Hepatic stellate cell (primary cell): ENCODE results near the gene PTDSS2.
A peak's percentile ranks its signal among the peaks of the same experiment; 100 is the strongest.
"Not testable (repeated sequence)": the region's sequence is repeated elsewhere in the genome, so short reads cannot be mapped to it uniquely, and the experiment has no call there.

ENCODE experiments used
- DNase-seq: peaks from one replicate; pipeline ENCODE4 v3.0.0; 2011; ENCODE audit warnings: low spot score

Gene PTDSS2

DNA sequence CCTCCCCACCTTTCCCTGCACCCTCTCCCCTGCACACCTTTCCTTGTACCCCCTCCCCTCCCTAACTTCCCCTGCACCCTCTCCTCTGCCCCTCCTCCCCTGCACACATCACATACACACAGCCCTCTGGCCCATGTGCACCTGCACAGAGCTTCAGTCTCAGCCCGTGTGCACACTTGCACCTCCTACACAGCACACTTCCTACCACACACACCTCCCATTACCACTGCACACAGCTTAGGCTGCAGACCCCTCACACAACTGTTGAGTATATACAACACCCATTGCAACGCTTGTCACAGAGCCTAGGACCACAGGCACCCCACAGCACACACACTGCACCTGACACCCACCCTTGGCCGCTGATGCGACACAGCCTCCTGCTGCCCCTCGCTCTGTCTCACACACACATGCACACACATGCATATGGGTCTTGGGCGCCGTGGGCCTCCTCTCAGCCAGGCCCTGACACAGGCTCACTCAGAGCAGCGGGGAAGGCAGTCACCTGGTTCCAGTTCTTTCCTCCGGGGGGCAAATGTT lies 35.7 kb upstream of the PTDSS2 start:
- no peak for DNase-seq

DNA sequence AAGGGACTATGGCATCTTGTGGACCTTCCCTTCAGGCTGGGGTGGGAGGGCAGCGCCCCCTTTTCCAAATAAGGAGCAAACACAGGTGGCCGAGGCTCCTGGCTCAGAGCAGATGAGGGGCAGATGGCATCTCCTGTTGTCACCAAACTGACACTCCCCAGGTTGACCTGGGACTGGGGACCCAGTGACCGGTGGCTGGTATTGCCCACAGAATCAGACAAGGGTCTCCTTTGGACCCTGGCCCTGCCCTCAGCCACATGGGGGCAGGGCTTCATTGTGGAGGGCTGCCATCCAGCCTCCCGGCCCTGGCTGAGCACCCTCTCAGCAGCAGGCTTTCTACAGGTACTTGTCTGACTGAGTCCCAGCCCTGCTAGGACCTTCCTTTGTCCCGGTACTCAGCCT lies 34.4 kb upstream of the PTDSS2 start:
- DNase-seq: no peak

DNA sequence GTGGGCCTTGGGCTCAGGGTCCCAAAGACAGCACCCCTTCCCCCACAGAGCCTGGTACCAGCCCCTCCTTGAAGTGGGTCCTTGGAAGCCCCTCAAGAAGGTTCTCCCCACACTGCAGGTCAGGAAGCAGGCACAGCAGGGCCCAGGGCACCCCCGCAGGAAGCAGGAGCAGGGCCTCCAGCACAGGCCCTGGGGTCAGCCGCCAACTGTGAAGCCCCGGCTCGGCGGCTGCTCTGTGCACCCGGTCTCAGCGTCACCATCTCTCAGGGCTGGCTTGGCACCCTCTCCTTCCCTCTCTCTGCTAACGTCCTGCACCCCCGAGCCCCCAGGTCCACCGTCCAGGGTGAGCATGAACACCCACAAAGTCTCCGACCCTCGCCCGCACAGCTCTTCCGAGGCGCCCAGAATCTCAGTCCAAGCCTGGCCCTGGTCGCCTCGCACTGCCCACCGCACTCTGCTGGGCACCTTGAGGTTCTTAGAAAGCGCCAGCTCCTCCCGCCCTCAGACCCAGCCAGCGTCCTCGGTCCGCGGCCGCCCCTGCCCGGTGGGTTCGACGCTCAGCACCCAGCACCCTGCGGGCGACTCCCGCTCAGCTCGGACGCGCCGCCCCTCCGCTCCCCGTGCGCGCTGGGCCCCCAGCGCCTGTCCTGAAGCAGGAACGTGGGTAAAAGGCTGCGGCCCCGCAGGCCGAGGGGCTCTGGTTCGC lies 33.9 kb upstream of the PTDSS2 start:
- no peak for DNase-seq

DNA sequence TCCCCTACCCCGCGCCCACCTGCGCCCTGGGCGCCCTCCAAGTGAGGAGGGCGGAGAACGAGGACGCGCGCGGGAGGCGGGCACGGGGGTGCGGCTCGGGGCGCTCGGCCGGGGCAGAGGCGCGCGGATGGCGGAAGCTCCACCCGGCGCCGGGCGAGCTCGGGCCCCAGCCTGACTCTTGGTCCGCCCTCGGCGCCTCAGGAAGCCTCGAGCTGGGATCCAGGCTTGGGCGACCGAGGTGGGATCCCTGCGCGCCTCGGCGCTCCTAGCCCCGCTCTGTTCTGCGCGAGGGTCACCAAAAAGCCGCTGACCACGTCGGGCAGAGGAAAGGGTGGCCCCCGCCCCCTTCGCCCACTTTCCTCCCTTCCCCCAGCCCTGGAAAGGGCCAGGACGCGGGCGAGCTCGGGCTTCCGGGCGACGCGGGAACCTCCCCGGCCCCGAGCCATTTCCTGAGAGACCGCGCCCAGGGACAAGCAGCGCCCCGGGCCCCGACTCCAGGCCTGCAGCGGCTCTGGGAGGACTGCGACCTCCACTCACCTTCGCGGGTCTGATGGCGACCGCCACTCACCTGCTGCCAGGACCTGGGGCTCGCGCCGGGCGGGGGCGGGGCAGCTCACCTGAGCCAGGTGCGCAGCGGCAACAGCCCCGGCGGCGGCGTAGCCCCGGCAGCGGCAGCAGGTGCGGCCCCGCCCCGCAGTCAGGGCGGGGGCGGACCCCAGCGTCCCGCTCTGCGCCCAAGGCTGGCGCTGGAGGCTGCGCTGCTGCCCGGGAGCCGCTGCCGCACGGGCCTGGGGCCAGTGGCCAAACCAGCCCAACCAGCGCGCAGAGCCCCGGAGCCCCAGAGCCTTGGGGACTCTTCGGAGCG lies 33.1 kb upstream of the PTDSS2 start:
- peak; percentile 62 for DNase-seq

DNA sequence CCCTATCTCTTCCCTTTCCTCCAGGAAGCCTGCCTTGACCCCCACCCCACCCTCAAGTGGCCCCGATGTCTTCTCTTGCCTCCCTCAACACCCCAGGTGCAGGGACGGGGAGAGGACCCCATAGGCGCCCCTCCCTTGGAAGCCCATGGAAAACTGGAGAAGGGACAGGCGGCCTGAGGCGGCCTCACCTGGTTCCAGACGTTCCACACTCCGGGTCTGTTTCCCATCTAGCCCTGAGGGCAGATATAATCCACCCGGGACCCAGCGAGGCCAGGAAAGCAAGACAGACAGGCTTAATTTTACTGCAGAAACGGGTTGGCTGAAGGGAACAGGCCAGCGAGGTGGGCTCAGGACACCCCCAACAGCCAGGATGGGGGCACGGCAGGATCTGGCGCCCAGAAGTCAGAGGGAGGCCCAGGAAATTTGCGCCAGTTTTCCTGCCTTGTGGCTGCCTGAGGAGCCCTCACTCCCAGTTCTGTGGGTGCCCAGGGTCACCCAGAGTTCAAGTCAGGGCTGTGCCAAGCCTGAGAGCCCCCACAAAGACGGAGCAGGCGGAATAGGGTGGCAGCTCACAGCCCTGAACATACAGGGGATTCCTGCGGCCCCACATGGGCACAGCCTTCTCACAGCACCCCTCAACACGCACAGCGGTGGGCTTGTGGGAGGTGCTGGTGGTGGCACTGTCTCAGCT lies 32.3 kb upstream of the PTDSS2 start:
- no peak for DNase-seq

DNA sequence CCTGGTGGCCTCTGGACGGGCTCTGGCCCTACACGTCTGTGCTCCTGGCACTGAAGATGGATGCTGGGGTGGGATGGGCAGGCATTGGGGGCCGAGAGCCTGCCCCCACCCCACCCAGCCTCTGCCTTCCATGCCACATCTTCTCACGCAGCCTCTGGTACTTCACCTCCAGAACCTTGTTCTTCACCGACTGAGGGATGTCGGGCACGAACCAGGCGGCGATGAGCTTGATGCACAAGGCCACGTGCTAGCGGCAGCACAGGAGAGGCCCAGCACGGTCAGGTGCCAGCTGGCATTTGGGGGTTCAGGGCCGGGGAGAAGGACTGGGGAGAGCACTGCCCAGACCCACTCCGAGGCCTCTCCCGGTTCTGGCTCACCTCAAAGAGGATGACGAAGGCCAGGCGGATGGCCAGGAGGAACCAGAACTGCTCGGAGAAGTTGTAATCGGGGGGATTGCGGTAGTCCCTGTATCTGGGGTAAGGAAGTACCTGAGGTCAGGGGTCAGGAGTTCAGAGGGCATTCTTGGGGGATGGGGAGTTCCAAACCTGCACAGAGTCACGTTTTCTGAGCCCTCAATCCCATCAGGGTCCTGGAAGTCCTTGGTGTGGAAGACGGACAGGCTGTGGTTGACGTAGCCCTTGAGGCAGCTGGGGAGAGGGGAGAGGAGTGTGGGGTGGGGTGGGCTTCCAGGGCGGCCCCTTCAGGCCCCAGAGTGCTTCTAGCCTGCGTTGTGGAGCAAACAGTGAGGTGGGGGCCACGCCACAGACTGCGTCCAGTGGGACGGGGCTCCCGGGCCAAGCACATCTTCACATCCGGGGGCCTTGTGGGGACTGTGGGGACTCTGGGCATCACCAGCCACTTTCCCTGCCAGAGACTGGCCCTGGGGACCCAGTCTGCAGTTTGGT lies 31.5 kb upstream of the PTDSS2 start:
- DNase-seq: no peak

DNA sequence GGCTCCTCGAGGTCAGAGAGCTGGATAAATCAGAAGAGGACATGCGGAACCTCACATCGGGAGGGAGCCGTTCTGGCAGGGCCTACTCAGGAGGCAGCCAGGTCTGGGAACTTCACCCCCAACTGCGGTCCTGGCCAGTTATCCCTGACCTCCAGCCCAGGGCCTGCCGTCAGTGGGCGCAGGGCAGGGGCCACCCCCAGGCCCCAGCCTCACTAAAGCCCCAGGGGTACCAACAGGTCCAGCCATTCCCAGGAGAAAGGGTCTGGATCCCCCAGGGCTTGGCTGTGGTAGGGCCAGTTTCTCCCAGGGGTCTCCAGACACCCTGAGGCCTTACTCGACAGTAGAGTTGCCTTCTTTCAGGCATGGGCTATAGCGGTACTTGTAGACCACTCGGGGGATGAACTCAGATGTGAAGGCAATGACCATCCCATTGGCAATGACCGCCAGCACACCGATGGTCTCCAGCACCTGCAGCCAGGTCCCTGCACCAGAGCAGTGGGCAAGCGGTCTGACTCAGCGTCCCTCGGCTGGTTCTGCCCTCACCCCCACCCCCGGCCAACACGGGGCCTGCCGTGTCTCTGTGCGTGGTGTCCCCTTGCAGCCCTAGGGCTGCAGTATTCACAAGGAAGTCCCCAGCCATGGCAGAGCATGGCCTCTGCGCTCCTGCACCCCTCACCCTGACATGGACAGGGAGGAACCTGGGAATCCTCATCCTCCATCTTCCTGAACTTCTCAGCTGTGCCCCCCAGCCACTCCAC lies 30.7 kb upstream of the PTDSS2 start:
- no peak for DNase-seq

DNA sequence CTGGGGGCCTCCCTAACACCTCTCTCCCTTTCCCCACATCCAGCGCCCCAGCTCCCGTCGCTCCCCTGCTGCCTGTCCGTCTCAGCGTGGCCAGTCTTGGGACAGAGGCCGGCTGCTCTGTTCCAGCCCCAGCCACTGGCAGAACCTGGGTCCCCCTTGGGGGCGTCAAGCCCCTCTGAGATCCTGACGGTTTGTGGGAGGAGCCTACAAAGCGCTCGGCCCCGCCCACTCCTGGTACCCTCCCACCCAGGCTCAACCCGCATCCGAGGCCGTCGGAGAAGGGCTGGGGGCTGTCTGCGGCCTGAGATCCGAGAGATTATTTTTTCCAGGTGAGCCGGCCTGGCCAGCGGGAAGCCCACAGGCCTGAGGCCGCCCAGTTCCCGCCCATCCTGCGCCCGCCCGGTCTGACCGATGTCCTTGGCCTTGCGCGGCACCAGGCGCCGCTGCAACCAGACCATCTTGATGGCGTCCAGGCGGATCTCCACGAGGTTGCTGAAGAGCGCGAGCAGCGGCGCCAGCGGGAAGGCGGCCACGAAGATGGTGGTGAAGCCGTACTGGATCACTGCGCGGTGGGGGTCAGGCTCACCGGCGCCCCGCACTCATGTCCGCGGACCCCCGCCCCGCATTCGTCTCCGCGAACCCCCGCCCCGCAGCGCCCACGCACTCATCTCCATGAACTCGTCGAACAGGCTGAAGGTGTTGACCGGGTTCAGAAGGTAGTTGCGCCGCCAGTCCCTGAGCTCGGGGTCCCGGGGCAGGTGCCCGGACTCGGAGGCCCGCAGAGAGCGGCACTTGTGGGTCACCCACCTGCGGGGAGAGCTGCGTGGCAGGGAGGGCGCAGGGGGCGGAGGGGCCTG lies 29.8 kb upstream of the PTDSS2 start:
- DNase-seq: no peak

DNA sequence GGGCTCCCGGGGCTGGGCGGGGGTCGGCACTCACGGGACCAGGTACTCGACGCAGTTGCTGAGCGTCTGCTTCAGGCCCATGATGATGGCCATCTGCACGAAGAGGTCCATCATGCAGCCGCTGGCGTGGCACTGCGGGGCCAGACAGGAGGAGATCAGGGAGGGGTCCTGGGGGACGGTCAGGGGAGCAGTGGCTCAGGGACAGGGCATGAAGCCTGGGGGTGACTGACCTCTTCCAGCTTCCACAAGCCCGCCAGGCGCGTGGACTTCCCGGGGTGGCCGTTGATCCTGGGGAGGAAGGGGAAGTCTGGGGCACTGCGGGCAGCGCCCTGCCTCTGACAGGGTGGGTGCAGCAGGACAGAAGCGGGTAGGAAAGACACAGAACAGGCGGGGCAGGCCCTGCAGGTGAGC lies 29.2 kb upstream of the PTDSS2 start:
- DNase-seq: no peak

DNA sequence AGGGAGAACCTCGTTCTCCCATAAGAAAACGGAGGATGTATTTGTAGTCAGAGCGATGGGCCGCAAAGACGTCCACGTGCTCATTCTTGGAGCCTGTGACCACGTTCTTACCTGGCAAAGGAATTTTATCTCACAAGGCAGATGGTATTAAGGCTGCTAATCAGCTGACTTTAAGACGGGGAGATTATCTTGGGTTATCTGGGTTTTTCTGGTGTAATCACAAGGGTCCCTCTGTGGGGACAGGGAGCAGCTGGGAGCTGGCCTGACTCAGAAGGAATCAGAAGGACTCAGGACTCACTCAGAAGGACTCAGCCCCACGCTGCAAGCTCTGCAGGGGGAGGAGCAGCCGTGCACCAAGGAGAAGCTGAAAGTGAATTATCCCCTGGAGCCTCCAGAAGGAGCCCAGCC lies 27.8 kb upstream of the PTDSS2 start:
- DNase-seq: no peak

DNA sequence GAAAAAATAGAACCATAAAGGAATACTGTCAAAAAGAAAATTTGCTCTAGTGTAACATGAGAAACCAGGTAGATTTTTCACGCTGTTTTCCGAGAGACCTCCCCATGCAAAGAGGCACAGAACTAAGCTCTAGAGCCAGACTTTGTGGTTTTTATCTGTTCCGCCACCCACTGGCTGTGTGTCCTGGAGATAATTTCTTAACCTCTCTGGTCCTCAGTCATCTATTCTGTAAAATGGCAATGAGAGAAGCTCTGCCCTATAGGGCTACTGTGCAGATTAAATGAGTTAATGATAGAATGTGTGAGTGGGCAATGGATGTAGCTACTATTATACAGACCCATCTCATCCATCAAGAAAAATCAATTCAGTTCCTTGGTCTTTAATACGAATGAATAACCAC lies 25.8 kb upstream of the PTDSS2 start:
- DNase-seq: no peak

DNA sequence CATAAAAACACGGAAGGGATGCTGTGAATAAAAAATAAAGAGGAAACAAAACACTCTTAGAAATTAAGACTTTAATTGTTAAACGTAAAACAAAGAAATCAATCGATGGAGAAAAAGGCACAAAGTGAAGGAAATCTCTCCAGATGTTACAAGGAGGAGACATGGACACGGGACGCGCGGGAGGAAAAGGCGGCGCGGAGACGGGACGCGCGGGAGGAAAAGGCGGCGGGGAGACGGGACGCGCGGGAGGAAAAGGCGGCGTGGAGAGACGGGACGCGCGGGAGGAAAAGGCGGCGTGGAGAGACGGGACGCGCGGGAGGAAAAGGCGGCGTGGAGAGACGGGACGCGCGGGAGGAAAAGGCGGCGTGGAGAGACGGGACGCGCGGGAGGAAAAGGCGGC lies 25.3 kb upstream of the PTDSS2 start:
- DNase-seq: not testable (repeated sequence)

DNA sequence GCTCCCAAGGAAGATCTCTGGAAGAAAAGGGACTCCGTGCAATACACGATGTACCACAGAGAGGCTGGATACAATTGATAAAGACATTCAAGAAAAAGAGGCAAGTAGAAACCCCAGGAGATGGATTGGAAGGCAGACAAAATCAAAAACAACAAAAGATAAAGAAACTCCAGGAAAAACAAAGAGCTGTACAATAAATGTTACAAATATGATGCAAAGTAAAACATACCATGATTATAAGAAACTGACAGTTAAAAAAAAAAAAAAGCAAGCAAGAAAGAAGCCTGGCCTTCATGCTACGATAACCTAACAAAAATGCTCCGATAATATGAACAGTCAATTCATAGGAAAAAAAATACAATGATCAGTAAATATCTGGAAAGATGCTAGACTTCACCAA lies 24.8 kb upstream of the PTDSS2 start:
- no peak for DNase-seq

DNA sequence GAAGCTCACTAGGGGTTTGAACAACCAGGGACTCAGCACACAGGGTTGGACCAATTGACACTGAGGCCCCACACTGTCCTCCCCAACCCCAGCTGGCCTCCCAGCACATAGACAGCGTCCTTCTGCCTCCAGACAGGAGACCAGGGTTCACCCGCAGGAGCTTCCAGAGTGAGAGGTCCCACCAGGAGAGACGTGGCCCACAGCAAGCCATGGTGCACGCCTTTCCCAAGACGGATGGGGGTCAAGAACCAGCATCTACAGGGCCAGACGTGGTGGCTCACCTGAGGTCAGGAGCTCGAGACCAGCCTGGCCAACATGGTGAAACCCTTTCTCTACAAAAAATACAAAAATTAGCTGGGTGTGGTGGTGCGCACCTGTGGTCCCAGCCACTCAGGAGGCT lies 23.2 kb upstream of the PTDSS2 start:
- no peak for DNase-seq

DNA sequence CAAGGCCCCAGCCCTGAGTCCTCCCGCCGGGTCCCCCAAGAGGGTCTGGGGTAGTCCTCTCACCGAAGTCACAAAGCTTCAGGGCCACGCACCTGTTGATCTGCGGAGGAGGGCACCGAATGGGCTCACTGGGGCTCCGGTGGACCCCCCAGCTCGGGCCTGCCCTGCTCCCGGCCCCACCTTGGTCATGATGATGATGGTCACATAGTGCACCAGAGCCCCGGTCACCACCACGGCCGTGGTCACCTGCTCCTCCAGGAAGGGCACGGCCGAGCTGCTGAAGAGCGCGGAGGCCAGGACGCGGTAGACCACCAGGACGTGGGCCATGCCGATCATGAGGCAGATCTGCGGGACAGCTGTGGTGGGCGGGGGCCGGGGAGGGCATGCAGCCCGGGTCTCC lies 21.8 kb upstream of the PTDSS2 start:
- DNase-seq: no peak

DNA sequence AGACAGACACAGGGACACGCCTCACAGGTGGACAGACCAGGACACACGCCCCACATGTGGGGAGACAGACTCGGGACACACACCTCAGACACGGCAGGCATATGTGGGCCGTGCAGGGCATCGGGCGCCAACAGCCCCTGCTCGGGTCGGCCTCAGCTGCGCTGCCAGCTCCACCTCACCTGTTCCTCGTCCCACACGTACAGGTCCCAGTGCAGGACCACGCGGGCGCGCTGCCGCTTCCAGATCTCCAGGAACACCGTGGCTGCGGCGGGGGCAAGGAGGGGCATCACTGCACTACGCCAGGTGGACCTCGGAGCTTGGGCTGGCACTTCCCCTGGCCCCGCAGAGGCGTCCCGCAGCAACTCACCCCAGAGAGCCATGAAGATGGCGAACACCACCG lies 20.7 kb upstream of the PTDSS2 start:
- no peak for DNase-seq

DNA sequence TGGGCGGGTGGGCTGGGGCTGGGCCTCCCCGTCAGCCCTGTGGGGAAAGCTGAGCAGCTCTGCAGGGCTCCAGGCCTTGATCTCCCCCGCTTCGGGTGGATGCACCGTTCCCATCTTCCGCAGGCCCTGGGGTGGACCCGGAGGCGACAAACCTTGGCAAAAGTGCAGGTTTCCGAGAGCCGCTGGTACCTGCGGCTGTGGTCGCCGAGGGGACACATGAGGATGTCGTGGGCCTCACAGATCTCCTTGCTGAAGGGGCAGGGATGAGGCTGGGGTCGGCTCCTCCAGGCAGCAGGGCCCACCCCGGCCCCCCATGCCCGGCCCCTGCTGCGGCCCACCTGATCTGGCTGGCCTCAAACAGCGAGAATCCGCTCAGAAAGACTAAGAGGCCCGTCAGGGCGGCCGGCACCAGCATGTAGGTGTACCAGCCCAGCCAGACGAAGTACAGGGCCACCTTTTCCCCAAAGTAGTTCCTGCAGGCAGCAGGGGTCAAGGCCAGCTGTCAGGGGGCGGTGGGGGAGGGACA lies 20.1 kb upstream of the PTDSS2 start:
- DNase-seq: no peak

DNA sequence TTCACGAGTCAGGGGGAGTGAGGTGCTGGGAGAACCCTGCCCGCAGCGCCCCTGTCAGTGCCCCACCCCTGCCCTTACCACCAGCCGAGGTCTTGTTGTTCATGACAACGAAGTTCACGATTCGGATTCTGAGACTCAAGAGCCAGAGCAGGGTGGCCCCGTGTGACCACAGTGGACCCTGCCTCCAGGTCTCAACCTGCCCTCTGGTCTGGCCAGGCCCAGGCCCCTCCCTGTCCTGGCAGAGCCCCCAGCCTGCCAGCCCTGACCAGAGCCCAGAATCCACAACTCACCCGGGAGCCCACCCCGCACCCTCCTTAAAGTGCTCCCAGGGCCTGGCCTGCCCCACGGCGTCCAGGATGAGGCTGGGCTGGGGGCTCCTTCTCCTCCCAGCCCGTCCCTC lies 18.2 kb upstream of the PTDSS2 start:
- no peak for DNase-seq

DNA sequence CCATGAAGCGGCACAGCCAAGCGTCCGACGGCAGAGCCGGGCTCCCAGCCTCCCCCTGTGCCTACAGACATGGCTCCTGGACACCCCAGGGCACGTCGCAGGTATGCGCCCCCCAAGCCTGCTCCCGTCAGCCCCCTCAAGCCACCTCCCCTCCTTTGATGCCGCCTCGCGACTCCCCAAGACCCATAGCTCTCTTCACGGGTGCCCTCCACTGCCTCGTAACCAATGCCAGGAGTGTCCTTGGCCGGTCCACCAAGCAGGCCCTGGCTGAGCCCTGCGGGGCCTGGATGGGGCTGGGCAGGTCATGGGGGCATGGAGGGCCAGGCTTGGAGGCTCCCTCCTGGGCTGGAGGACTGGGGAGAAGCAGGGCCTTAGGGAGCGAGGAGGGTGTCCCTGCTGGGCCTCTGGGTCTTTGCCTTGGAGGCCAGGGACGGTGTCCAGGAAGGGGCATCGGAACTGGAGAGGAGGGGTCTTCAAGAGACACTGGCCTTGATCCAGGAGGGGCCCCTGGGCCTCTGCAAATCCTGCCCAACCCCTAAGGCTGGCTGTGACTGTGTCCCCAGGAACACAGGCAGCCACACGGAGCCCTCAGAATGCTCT lies 17.5 kb upstream of the PTDSS2 start:
- DNase-seq: no peak
